Activated CD4-positive, alpha-beta T cell treated with anti-CD3 and anti-CD28 coated beads for 36 hours (primary cell): ENCODE measurements around the gene FAM107B. TPM values are rescaled to one million over a fixed set of nuclear protein-coding genes. Genes with fewer than 3 reads are reported as not detected.

Experiments used
- ATAC-seq: fragments of 200-7000 bp; cut with Tn5 transposase; one replicate; pipeline ENCODE4 v1.10.0; 2021; ENCODE audit warnings: mild to moderate bottlenecking, moderate library complexity
- CTCF ChIA-PET: fragments of 350-600 bp; sonication (Branson Sonifier 250); formaldehyde crosslinking; loops from one replicate; lab custom pipeline; 2021; ENCODE audit warnings: antibody characterized with exemption; lab: Charles Lee
- POLR2A ChIA-PET: fragments of 350-600 bp; sonication (Branson Sonifier 250); formaldehyde crosslinking; loops from one replicate; lab custom pipeline; 2021; ENCODE audit warnings: antibody characterized with exemption, inconsistent platforms; lab: Charles Lee
- DNase-seq: peaks from one replicate; pipeline ENCODE4 v3.0.0-alpha.2; 2020
- H3K27ac Mint-ChIP-seq: one replicate; pipeline ENCODE4 v1.8.0; 2021; ENCODE audit warnings: mixed read lengths
- H3K27me3 Mint-ChIP-seq: one replicate; pipeline ENCODE4 v1.8.0; 2021; ENCODE audit warnings: mixed read lengths
- H3K36me3 Mint-ChIP-seq: one replicate; pipeline ENCODE4 v1.8.0; 2021; ENCODE audit warnings: low read depth, mixed read lengths
- H3K4me1 Mint-ChIP-seq: one replicate; pipeline ENCODE4 v1.8.0; 2021; ENCODE audit warnings: mixed read lengths
- H3K4me3 Mint-ChIP-seq: one replicate; pipeline ENCODE4 v1.8.0; 2021; ENCODE audit warnings: mild to moderate bottlenecking, moderate library complexity, mixed read lengths
- H3K9me3 Mint-ChIP-seq: one replicate; pipeline ENCODE4 v1.8.0; 2021; ENCODE audit warnings: low read depth, mixed read lengths
- intact Hi-C, 2 experiments: fragments of 100-400 bp; cut with DNase I in 1 of 2; cut with micrococcal nuclease in 1 of 2; formaldehyde crosslinking; loops; one replicate each; pipeline versions ENCODE4 v1.14.2 to v1.15.1; 2022 to 2024; cut with DNase I, micrococcal nuclease
- total RNA-seq, 2 experiments: library from RNA; stranded (reverse); gene quantifications; one replicate each; pipeline ENCODE4 v1.2.3, GENCODE V29; 2021

The FAM107B gene
- total RNA-seq, 2 experiments from 2014 or later, result 126 to 148 TPM

GRCh38 chr10:14623931-14624330, 150.8 kb downstream of the FAM107B start:
- intact Hi-C loops, result no loop called here
- Mint-ChIP-seq H3K9me3 (no peaks in the 10 kb centered on the region), H3K4me1 (no peaks in the 10 kb centered on the region), H3K27me3 (no peaks in the 10 kb centered on the region), H3K4me3 (no peak overlapping the region), H3K27ac (no peak overlapping the region), H3K36me3 (no peaks in the 10 kb centered on the region)
- POLR2A ChIA-PET, result interaction anchor here (0.6 kb wide), 1 partner anchor 48 kb away, joined by 4 read pairs; no protein-coding TSS in a partner anchor
- ATAC-seq (no peak), DNase-seq (no peak)
- CTCF ChIA-PET, result interaction anchor here (1.4 to 1.9 kb wide), 3 partner anchors 8 to 15 kb away, joined by 4 to 7 read pairs (median 4); no protein-coding TSS in a partner anchor

GRCh38 chr10:14621037-14621436, 153.7 kb downstream of the FAM107B start:
- H3K9me3 Mint-ChIP-seq, result no peaks in the 10 kb centered on the region
- CTCF ChIA-PET, result no interaction called here
- DNase-seq, result no peak
- intact Hi-C loops, result no loop called here
- H3K4me3 Mint-ChIP-seq, result no peak overlapping the region
- H3K36me3 Mint-ChIP-seq, result no peaks in the 10 kb centered on the region
- no peak for ATAC-seq
- peaks cover 22% of the 10 kb centered on the region for H3K4me1 Mint-ChIP-seq
- POLR2A ChIA-PET, result no interaction called here
- H3K27ac Mint-ChIP-seq, result no peak overlapping the region
- no peaks in the 10 kb centered on the region for H3K27me3 Mint-ChIP-seq

GRCh38 chr10:14618674-14619073, 156.0 kb downstream of the FAM107B start:
- H3K9me3 Mint-ChIP-seq, result no peaks in the 10 kb centered on the region
- POLR2A ChIA-PET, result no interaction called here
- intact Hi-C loops, result no loop called here
- H3K36me3 Mint-ChIP-seq, result no peaks in the 10 kb centered on the region
- H3K4me3 Mint-ChIP-seq, result no peak overlapping the region
- DNase-seq, result no peak
- H3K27me3 Mint-ChIP-seq, result no peaks in the 10 kb centered on the region
- peaks cover 22% of the 10 kb centered on the region for H3K4me1 Mint-ChIP-seq
- CTCF ChIA-PET, result no interaction called here
- no peak for ATAC-seq
- no peak overlapping the region for H3K27ac Mint-ChIP-seq

DNA sequence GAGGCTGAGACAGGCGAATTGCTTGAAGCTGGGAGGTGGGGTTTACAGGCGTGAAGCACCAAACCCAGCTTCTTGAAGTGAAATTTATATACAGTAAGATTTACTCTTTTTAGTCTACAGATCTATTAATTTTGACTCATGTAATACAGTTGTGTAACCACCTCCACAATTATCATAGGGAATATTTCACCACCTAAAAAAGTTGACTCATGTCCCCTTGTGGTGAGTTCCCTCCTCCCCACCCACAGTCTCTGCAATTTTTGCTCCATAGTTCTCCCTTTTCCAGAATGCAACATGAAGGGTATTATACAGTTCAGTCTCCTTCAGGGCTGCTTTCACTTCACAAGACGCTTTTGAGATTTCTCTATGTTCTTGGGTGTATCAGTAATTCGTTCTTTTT, 156.8 kb downstream of the FAM107B start:
- Mint-ChIP-seq H3K36me3 (no peaks in the 10 kb centered on the region), H3K27ac (no peak overlapping the region), H3K27me3 (no peaks in the 10 kb centered on the region), H3K4me1 (peaks cover 29% of the 10 kb centered on the region), H3K4me3 (no peak overlapping the region), H3K9me3 (no peaks in the 10 kb centered on the region)
- no peak for DNase-seq
- intact Hi-C loops, result no loop called here
- POLR2A ChIA-PET, result no interaction called here
- peak; percentile 25 for ATAC-seq
- CTCF ChIA-PET, result interaction anchor here (1.0 kb wide), 1 partner anchor 81 kb away, joined by 4 read pairs; no protein-coding TSS in a partner anchor

DNA sequence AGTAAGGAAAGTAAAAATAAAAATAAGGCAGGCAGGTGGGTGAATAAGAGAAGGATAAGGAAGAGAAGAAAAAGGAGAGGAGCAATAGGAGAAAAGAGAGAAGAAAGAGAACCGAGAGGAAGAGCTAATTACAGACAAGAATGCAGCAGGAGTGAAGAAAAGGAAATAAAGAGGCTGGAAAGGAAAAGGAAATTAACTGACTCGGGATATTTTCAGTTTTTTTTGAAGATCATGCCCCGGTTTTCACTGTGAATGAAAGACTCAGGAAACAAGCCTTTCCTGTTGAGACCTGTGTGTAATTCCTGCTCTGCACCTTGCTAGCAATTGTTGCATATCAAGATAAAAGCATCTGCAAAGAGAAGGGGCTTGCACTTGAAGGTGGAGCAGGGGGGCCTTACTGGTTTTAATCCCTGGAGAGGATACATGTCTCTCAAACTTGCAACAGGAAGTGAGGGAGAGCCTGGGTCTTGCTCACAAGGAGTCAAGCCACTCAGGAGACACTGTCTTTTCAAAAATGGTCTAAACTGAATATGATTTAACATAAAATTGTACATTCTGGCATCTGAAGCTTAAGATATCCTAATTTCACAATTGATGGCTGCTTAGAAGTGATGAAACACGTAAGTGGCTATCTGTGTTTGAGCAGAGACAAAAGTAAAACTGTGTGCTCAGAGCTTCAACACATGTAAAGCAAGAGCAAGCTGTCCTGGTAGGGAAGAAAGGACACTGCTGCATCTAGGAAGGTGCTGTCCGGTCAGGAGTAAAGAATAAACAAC, 157.6 kb downstream of the FAM107B start:
- peak overlapping the region; percentile 2 for H3K4me3 Mint-ChIP-seq
- POLR2A ChIA-PET, result no interaction called here
- no peaks in the 10 kb centered on the region for H3K36me3 Mint-ChIP-seq
- peak overlapping the region; percentile 9 for H3K27ac Mint-ChIP-seq
- no peaks in the 10 kb centered on the region for H3K27me3 Mint-ChIP-seq
- H3K4me1 Mint-ChIP-seq, result peaks cover 31% of the 10 kb centered on the region
- CTCF ChIA-PET, result interaction anchor here (0.7 to 1.0 kb wide), 4 partner anchors 14 to 80 kb away, joined by 3 to 4 read pairs (median 3); no protein-coding TSS in a partner anchor
- DNase-seq (no peak), ATAC-seq (no peak)
- H3K9me3 Mint-ChIP-seq, result no peaks in the 10 kb centered on the region
- intact Hi-C loops, result no loop called here

GRCh38 chr10:14616465-14616864, 158.2 kb downstream of the FAM107B start:
- no peak for DNase-seq
- no peak for ATAC-seq
- H3K36me3 Mint-ChIP-seq, result no peaks in the 10 kb centered on the region
- CTCF ChIA-PET, result interaction anchor here (0.7 to 1.2 kb wide), 3 partner anchors 9 to 38 kb away, joined by 3 to 7 read pairs (median 3); no protein-coding TSS in a partner anchor
- H3K4me3 Mint-ChIP-seq, result no peak overlapping the region
- POLR2A ChIA-PET, result no interaction called here
- intact Hi-C loops, result no loop called here
- peaks cover 31% of the 10 kb centered on the region for H3K4me1 Mint-ChIP-seq
- no peaks in the 10 kb centered on the region for H3K27me3 Mint-ChIP-seq
- H3K9me3 Mint-ChIP-seq, result no peaks in the 10 kb centered on the region
- no peak overlapping the region for H3K27ac Mint-ChIP-seq

DNA sequence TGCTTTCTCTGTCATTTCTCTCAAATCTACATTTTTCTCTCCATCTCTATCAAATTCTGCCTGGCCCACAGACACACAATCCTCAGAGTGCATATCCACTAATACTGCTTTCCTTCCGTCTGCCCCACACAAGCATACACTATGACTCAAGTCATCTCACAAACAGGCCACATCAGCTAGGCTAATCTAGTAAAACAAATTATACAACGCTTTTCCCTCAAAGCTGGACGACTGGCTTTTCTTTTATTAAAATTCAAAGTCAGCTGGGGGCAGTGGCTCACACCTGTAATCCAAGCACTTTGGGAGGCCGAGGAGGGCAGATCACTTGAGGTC, 161.1 kb downstream of the FAM107B start:
- no peaks in the 10 kb centered on the region for H3K36me3 Mint-ChIP-seq
- CTCF ChIA-PET, result interaction anchor here (0.7 to 1.1 kb wide), 3 partner anchors 9 to 209 kb away, joined by 3 to 4 read pairs (median 3); no protein-coding TSS in a partner anchor
- H3K4me3 Mint-ChIP-seq, result no peak overlapping the region
- peak overlapping the region; percentile 58 for H3K27ac Mint-ChIP-seq
- POLR2A ChIA-PET, result no interaction called here
- peak; percentile 48 for ATAC-seq
- H3K9me3 Mint-ChIP-seq, result no peaks in the 10 kb centered on the region
- H3K27me3 Mint-ChIP-seq, result no peaks in the 10 kb centered on the region
- peaks cover 34% of the 10 kb centered on the region for H3K4me1 Mint-ChIP-seq
- intact Hi-C loops, result no loop called here
- no peak for DNase-seq

DNA sequence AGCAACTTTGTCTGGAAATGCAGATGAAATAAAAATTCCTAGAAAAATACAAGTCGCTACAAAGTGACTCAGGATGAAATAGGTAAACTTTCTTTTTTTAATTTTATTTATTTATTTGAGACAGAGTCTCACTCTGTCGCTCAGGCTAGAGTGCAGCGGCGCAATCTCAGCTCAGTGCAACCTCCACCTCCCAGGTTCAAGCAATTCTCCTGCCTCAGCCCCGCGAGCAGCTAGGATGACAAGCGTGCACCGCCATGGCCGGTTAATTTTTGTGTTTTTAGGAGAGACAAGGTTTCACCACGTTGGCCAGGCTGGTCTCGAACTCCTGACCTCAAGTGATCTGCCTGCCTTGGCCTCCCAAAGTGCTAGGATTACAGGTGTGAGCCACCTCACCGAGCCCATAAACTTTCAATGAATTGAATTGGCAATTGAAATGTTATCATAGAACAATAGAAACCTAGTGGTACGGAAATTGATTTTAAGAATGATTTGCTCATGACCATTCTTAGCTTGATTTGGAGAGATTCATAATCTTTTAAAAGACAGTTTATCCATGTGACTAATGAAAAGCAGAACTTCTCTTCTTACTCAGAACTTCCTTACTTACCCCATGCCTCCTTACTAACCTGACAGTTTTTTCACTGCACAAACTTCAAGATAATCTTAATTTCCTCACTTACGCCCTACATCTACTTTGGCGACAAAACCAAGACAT, 161.7 kb downstream of the FAM107B start:
- no peaks in the 10 kb centered on the region for H3K9me3 Mint-ChIP-seq
- ATAC-seq, result peak; percentile 31
- CTCF ChIA-PET, result interaction anchor here (0.7 to 1.1 kb wide), 3 partner anchors 10 to 209 kb away, joined by 3 to 4 read pairs (median 3); no protein-coding TSS in a partner anchor

DNA sequence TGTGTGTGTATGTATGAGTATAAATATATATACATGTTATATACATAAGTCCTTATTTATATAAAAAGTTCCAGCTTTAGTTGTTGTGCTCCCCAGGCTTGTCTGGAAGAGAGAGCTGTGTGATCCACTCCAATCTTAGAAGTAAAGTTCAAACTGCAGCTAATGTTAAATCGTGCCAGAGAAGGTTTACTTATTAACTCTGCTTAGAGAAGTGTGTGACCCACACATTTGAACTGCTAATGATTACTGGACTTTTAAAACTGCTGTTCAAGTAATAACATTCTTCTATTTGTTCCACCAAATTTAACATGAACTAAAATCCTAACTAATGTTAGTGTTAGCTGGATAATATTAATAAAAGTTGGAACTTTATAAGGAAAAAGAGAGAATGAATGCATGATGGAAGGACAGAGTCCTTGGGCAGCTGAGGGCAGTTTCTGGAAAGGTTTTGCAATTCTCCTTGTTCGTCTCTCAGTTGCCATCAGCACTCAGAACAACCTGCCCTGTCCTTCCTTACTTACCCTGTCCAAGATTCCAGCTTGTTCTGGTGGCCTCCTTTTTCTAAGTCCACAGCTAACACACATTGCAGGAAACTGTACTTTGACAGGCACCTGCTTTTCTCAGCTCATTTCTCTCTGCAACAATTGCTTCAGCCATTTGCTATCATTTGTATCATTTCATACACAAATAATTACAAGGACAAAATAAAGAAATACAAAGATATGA, 162.6 kb downstream of the FAM107B start:
- ChIA-PET POLR2A (interaction anchor here (0.6 kb wide), 3 partner anchors 15 to 830 kb away, joined by 4 to 10 read pairs (median 7); no protein-coding TSS in a partner anchor), CTCF (interaction anchor here (0.8 kb wide), 2 partner anchors 15 to 211 kb away, joined by 3 read pairs; no protein-coding TSS in a partner anchor)
- no peak overlapping the region for H3K4me3 Mint-ChIP-seq

More for the DNA sequence above, 161.7 kb downstream of the FAM107B start:
- Mint-ChIP-seq H3K4me3 (no peak overlapping the region), H3K4me1 (peaks cover 36% of the 10 kb centered on the region), H3K36me3 (no peaks in the 10 kb centered on the region), H3K27ac (peak overlapping the region; percentile 58), H3K27me3 (no peaks in the 10 kb centered on the region)
- intact Hi-C loops, result no loop called here
- POLR2A ChIA-PET, result no interaction called here
- DNase-seq, result no peak

GRCh38 chr10:14609178-14609577, 165.5 kb downstream of the FAM107B start:
- POLR2A ChIA-PET, result no interaction called here
- CTCF ChIA-PET, result no interaction called here

More for the DNA sequence above, 162.6 kb downstream of the FAM107B start:
- Mint-ChIP-seq H3K27me3 (no peaks in the 10 kb centered on the region), H3K27ac (no peak overlapping the region), H3K36me3 (no peaks in the 10 kb centered on the region), H3K9me3 (no peaks in the 10 kb centered on the region), H3K4me1 (peaks cover 36% of the 10 kb centered on the region)
- ATAC-seq, result no peak
- DNase-seq, result no peak
- intact Hi-C loops, result no loop called here

More at GRCh38 chr10:14609178-14609577, 165.5 kb downstream of the FAM107B start:
- intact Hi-C loops, result loop anchor here (5.0 to 10.0 kb wide), 2 partner anchors 213 to 516 kb away; no protein-coding TSS in a partner anchor
- Mint-ChIP-seq H3K9me3 (peaks cover 3% of the 10 kb centered on the region), H3K27me3 (no peaks in the 10 kb centered on the region), H3K36me3 (no peaks in the 10 kb centered on the region), H3K4me1 (peaks cover 50% of the 10 kb centered on the region), H3K4me3 (no peak overlapping the region), H3K27ac (no peak overlapping the region)
- ATAC-seq (no peak), DNase-seq (no peak)
